Left lung (tissue), 10 donors: ENCODE results near the gene PYGB. TPM values are rescaled to one million over a fixed set of nuclear protein-coding genes. Genes with fewer than 3 reads are reported as not detected.
A peak's percentile ranks its signal among the peaks of the same experiment; 100 is the strongest.
"Not testable (repeated sequence)": the region's sequence is repeated elsewhere in the genome, so short reads cannot be mapped to it uniquely, and the experiment has no call there.

Experiments used
- ATAC-seq: fragments of 200-7000 bp; cut with Tn5 transposase; one replicate; pipeline ENCODE4 v1.9.1; 2020; ENCODE audit warnings: moderate library complexity
- DNase-seq, 4 donors: peaks; one replicate each; pipeline ENCODE4 v3.0.0-alpha.2; 2013 to 2020
- H3K27ac ChIP-seq, 2 donors: fragments of 200-600 bp; sonication (generic) in 1 of 2; one replicate each; pipeline versions ENCODE4 v1.5.0 to v1.8.0; 2020 to 2021
- H3K27me3 ChIP-seq, 2 donors: fragments of 200-600 bp; sonication (generic) in 1 of 2; one replicate each; pipeline versions ENCODE4 v1.5.0 to v1.8.0; 2020 to 2021
- H3K36me3 ChIP-seq, 2 donors: fragments of 200-600 bp; sonication (generic) in 1 of 2; one replicate each; pipeline versions ENCODE4 v1.5.0 to v1.8.0; 2020 to 2021
- H3K4me1 ChIP-seq, 2 donors: fragments of 200-600 bp; one replicate each; pipeline ENCODE4 v1.8.0; 2021
- H3K4me3 ChIP-seq, 2 donors: fragments of 200-600 bp; sonication (generic) in 1 of 2; one replicate each; pipeline versions ENCODE4 v1.5.0 to v1.8.0; 2020 to 2021; ENCODE audit warnings: mild to moderate bottlenecking in 1 of 2
- H3K9me3 ChIP-seq, 2 donors: fragments of 200-600 bp; sonication (generic) in 1 of 2; one replicate each; pipeline versions ENCODE4 v1.5.0 to v1.8.0; 2020 to 2021
- CTCF ChIP-seq, 2 donors: fragments of 200-600 bp; sonication (generic) in 1 of 2; IDR thresholded peaks; one replicate each; pipeline versions ENCODE4 v1.5.0 to v1.8.0; 2021; ENCODE audit warnings: antibody characterized with exemption in 2 of 2
- intact Hi-C, 2 donors: fragments of 100-400 bp; cut with DNase I; formaldehyde crosslinking; loops; one replicate each; pipeline versions ENCODE4 v1.11.2 to v1.14.2; 2022
- polyA plus RNA-seq, 6 donors: library from polyadenylated mRNA; unstranded; fragments of 120-200 nt; gene quantifications; one replicate each; pipeline ENCODE4 v1.2.1, GENCODE V29; 2013; ENCODE audit not compliant: insufficient read length in 6 of 6
- total RNA-seq, 2 donors: library from RNA; stranded (reverse); fragmentation: NEBNext Ultra II Directional; extraction: Animal tissue kit (Norgen Biotek cat#: 25700); gene quantifications; one replicate each; pipeline ENCODE4 v1.2.1, GENCODE V29; 2021
- donor health status: DM: no; HTN: yes; CAD: no.
- donor health status: DM: no; HTN: no; CAD: no.

PYGB gene
- total and polyA plus RNA-seq, 8 donors, result 37.8 to 81.3 (median 47.8) TPM

- peaks cover 0 to 22% of the 10 kb centered on the region in 2 donors for H3K27me3 ChIP-seq
- intact Hi-C loops, result no loop called here
- H3K36me3 ChIP-seq, result no peaks in the 10 kb centered on the region
- H3K4me3 ChIP-seq, result no peak overlapping the region
- no peak for TF ChIP-seq CTCF (IDR thresholded peaks at IDR 0.05)
- ATAC-seq, result peak; percentile 67
- H3K4me1 ChIP-seq, result peaks cover 0 to 24% of the 10 kb centered on the region in 2 donors
- no peaks in the 10 kb centered on the region for H3K9me3 ChIP-seq
- peak in 1 of 4 donors; percentile 65 for DNase-seq
- H3K27ac ChIP-seq, result peak overlapping the region in 1 of 2 donors; percentile 39
Measured at GRCh38 chr20:25237610-25238318, 10.1 kb upstream of the PYGB start.

GRCh38 chr20:25238319-25239037 lies 9.4 kb upstream of the PYGB start:
- Histone ChIP-seq H3K27me3 (peaks cover 0 to 19% of the 10 kb centered on the region in 2 donors), H3K4me1 (peaks cover 0 to 24% of the 10 kb centered on the region in 2 donors), H3K36me3 (no peaks in the 10 kb centered on the region), H3K27ac (peak overlapping the region in 1 of 2 donors; percentile 39), H3K4me3 (no peak overlapping the region), H3K9me3 (no peaks in the 10 kb centered on the region)
- ATAC-seq, result no peak
- no peak for TF ChIP-seq CTCF (IDR thresholded peaks at IDR 0.05)
- intact Hi-C loops, result no loop called here
- no peak for DNase-seq

- ATAC-seq, result no peak
- H3K27me3 ChIP-seq, result peaks cover 0 to 17% of the 10 kb centered on the region in 2 donors
- H3K9me3 ChIP-seq, result no peaks in the 10 kb centered on the region
- no peak for DNase-seq
- no peak overlapping the region for H3K4me3 ChIP-seq
- H3K27ac ChIP-seq, result no peak overlapping the region
- no peaks in the 10 kb centered on the region for H3K36me3 ChIP-seq
- H3K4me1 ChIP-seq, result peaks cover 0 to 24% of the 10 kb centered on the region in 2 donors
- intact Hi-C loops, result no loop called here
- no peak for TF ChIP-seq CTCF (IDR thresholded peaks at IDR 0.05)
Measured at GRCh38 chr20:25239387-25240370, 8.2 kb upstream of the PYGB start.

GRCh38 chr20:25240851-25241658 lies 6.8 kb upstream of the PYGB start:
- peaks cover 0 to 24% of the 10 kb centered on the region in 2 donors for H3K4me1 ChIP-seq
- H3K27me3 ChIP-seq, H3K36me3 ChIP-seq, H3K4me3 ChIP-seq, ATAC-seq, H3K9me3 ChIP-seq, intact Hi-C loops, DNase-seq, H3K27ac ChIP-seq: not testable (repeated sequence)

- H3K4me3 ChIP-seq, H3K36me3 ChIP-seq, ATAC-seq, DNase-seq, H3K9me3 ChIP-seq, H3K27ac ChIP-seq, intact Hi-C loops, H3K27me3 ChIP-seq: not testable (repeated sequence)
- peaks cover 0 to 25% of the 10 kb centered on the region in 2 donors for H3K4me1 ChIP-seq
Measured at GRCh38 chr20:25241659-25241955, 6.3 kb upstream of the PYGB start.
